ENCODE data around the gene MIS12.
A peak's percentile ranks its signal among the peaks of the same experiment; 100 is the strongest.

DNA sequence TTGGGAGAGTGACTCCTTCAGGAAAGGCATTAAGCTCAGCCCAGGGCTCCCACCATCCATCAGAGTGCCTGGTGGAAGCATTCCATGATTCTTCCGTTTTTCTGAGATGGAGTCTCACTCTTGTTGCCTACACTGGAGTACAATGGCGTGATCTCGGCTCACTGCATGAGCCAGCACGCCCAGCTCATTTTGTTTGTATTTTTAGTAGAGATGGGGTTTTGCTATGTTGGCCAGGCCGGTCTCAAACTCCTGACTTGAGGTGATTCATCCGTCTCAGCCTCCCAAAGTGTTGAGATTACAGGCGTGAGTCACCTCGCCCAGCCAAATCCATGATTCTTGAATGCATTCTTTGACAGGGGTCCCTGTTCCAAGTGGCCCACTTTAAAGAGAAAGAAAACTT, 23.1 kb downstream of the MIS12 start:
- TF ChIP-seq POLR2A (IDR thresholded peaks at IDR 0.05; ENCODE audit: low read depth, low read length) = no peak; the same call in 1 of the 2 replicates
- no peak for TF ChIP-seq RAD21 (IDR thresholded peaks at IDR 0.05; ENCODE audit: low read length)
- TF ChIP-seq, protein P1, sequence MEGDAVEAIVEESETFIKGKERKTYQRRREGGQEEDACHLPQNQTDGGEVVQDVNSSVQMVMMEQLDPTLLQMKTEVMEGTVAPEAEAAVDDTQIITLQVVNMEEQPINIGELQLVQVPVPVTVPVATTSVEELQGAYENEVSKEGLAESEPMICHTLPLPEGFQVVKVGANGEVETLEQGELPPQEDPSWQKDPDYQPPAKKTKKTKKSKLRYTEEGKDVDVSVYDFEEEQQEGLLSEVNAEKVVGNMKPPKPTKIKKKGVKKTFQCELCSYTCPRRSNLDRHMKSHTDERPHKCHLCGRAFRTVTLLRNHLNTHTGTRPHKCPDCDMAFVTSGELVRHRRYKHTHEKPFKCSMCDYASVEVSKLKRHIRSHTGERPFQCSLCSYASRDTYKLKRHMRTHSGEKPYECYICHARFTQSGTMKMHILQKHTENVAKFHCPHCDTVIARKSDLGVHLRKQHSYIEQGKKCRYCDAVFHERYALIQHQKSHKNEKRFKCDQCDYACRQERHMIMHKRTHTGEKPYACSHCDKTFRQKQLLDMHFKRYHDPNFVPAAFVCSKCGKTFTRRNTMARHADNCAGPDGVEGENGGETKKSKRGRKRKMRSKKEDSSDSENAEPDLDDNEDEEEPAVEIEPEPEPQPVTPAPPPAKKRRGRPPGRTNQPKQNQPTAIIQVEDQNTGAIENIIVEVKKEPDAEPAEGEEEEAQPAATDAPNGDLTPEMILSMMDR (conservative IDR thresholded peaks at IDR 0.05; ENCODE audit: low read depth, low read length) = no peak
- no peak for TF ChIP-seq CEBPB (IDR thresholded peaks at IDR 0.05; ENCODE audit: low read depth, low read length)
- TF ChIP-seq, protein P2, sequence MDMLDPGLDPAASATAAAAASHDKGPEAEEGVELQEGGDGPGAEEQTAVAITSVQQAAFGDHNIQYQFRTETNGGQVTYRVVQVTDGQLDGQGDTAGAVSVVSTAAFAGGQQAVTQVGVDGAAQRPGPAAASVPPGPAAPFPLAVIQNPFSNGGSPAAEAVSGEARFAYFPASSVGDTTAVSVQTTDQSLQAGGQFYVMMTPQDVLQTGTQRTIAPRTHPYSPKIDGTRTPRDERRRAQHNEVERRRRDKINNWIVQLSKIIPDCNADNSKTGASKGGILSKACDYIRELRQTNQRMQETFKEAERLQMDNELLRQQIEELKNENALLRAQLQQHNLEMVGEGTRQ (IDR thresholded peaks at IDR 0.05; ENCODE audit: low read depth, low read length) = no peak
- TF ChIP-seq BHLHE40 (IDR thresholded peaks at IDR 0.05; ENCODE audit: low read depth, low read length) = peak; percentile 56; the same call in 1 of the 2 replicates
- TF ChIP-seq MAZ (IDR thresholded peaks at IDR 0.05; ENCODE audit: borderline replicate concordance, low read depth, low read length) = no peak

Data from IMR-90 (cell line).